Measurements from ENCODE around the gene KRT33B.

The KRT33B gene

DNA sequence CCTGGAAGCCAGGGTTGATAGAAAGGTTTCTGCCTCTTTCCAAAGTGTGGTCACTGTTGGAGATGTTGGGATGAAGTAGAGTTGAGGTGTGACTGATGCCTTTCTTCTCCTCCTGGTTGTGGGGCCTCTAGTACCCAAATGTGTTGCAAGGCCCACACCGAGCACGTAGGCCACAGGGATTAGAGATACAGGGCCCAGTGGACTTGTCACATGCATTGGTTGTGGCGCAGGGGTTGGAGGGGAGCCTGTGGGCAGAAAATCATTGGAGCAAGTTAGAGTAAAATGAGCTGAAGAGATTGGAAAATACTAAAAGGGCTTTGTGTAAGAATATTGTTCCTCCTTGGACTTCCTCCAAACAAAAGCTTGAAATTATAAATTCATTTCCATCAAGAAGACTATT is 23.6 kb downstream of the KRT33B start:
- DNase-seq, result no peak

DNA sequence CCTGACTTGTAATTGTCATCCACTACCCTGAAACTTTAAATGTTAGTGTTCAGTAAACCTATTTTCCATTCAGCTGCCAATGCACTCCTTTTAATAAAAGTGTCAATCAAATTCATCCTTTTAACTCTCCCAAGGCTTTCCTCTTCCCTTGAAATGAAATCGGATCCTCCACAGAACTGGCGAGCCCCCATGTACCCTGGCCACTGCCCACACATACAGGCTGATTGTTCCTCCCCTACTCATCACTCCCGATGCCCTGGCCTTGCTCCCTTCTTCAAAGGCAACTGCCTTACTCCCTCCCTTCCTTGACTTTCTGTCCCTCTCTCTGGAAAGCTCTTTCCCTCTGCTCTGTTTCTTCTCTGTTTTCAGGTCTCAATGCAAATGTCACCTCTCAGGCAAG is 26.6 kb downstream of the KRT33B start:
- DNase-seq, result no peak

DNA sequence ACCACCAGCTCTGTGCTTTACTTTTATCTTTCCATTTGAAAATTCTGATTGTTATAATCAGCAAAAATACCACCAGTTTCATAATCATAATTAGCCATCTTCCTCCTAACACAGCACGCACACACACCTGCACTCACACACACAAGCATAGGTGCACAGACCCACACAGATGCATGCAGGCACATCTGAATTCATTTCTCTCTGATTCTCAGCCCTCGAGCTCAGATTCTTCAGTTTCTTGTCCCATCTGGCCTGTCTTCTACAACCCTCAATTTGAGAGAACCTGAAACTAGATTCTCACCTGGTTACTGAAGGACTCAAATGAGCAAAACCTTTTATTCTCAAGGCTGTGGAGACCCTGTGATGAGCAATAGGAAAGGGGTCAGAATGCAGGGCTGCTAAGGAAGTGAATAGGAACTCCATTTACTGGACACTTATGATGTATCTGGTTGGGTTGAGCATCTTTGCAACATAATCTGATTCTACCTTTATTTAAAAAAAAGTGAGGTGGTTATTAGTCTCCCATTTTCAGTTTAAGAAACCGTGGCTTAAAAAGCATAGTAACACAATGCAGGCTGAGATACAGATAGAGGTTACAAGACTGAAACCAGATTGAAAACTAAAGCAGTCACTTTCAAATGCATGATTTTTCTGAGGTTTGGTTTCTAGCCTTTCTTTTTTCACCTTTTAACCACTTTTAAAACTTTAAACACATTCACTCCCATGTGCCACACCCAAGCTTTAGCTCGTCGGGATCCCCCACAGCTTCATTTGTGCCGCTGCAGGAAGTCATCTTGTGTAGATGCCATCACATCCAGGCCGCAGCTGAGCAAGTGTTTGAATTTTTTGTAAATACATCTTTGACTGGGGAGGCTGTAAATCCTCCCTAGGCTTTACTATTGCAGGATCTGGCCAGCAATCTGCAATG is 28.4 kb downstream of the KRT33B start:
- peak in 1 of 2 experiments; percentile 27 for DNase-seq

DNA sequence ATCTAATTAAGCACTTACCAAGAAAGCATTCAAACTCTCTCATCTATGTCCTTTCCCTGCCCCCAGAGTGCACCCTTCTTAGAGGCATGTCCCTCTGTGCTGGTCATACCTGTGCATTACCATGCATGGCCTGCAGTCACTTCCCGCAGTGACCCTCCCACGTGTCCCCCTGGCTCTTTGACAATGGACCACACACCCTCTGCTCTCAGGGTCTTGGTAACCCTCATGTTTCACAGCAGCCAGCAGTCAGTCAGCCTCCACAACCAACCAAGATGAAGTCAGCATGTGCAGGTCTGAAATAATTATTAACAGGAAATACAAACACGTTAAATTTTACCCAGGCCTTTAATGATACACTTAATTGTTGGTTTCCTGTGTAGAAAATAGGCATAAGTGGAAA is 29.1 kb downstream of the KRT33B start:
- DNase-seq, result no peak

DNA sequence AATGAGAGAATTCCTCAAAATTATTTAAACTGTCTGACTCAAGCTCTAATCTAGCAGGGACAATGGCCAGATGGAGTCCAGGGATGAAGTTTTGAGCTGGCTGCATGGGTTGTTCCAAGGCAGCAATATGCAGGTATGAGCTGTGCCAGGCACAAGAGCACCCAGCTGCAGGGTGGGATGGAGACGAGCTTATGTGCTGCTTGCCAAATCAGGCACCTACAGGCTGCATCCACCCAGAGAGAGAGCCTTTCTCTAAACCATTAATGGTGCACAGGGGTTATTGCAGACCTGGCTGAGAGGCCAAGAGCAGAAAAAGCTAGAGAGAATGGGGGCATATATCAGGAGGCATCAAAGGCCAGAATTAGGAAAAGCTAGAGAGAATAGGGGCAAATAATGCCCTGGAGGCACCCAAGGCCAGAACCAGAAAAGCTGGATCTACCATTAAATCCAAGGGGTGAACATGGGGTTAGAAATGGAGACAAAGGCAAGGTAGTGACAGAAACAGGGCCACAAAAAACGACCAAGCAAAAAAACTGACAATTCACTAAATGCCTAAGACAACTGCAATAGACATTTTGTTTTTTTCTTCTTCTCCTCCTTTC is 29.9 kb downstream of the KRT33B start:
- DNase-seq, result no peak

DNA sequence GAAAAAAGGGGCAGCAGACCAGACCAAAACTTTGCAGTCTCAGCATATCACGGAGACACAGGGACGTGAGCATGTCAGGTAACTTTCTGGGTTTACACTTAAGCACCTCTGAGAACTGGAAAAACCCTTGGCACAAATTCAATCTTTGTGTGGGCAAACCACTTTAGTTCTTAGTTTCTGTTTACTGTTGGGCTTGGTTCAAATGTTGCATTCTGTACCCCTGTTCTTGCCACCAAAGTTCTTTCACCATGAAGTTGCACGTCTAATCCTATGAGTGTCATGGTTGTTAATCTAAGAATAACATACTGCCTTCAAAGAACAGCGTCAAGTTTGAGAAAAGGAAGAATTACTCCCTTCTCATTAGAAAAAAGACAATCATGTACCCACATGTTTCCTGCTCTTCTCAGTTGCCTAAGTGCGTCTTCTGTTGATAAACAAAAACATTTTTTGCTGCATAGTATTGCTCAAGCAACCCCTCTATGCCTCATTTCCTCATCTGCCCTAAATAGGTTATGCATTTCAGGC is 30.6 kb downstream of the KRT33B start:
- peak in 1 of 2 experiments; percentile 35 for DNase-seq

DNA sequence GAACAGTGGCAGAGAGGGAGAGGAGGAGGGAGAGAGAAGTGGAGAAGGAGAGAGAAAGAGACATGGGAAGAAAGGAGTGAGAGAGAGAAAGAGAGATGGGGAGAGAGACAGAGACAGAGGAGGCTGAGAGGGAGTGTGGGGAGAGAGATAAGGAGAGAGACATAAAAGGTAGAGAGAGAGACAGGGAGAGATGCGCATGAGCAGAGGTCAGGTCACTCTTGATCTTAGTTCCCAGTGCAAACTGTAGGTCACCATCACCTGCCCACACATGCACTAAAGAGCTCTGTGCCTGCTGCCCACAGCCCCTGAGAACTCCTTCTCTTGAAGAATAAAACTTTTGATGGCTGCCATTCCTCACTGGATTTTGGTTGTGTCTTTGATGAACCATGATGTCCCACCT is 33.9 kb downstream of the KRT33B start:
- DNase-seq, result no peak

DNA sequence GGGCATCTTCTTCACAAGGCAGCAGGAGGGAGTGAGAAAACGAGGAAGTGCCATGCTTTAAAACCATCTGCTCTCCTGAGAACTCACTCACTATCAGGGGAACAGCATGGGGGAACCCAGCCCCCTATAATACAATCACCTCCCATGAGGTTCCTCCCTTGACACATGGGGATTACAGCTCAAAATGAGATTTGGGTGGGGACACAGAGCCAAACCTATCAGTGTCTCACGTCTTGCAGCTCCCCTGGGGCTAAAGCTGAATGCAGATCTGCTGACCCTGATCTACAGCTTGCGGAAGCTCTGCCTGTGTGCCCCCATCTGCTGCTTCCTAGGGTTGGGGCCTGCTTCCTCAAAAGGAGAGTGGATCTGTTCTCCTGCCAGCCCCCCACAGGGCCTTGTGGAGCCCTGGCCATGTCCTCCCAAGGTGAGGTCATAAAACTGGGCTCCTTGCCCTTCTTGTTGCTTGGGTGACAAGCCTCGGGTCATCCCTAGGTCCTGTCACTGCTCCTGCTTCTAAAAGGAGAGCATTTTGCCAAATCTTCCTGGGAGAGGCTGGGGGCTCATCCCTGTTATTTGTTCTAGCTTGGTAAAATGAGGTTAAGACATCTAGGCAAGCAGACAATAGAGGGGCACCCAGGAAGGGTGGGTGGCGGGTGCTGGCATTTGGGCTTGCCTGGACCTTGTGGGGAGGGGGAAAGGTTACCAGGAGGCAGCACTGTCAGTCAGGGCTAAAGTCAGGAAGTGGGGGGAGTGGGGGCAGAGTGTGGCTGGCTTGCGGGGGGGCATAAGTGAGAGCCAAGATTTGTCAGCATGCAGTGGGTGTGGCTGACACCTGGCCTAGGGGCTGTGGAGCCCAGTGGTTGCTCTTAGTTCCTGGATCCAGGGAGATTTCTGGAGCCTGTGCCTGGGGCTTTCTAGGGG is 35.0 kb downstream of the KRT33B start:
- DNase-seq, result no peak

DNA sequence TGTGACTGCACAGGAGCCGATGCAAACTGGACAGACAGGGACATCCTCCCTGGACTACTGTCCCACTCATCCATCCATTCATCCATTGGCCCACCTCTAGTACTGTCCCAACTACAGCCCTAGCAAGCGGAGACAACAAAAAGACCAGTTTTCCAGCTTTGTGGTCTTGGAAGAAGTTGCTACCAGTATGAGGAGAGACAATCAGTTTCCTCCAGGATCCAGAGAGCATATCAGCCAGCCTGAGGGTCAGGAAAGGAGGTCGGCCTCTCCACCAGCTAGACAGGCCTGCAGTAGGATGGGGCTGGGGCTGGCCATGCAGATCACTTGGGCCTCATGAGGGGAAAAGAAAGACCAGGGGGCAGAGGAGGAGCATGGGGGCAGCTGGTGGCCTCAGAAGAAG is 35.8 kb downstream of the KRT33B start:
- no peak for DNase-seq

DNA sequence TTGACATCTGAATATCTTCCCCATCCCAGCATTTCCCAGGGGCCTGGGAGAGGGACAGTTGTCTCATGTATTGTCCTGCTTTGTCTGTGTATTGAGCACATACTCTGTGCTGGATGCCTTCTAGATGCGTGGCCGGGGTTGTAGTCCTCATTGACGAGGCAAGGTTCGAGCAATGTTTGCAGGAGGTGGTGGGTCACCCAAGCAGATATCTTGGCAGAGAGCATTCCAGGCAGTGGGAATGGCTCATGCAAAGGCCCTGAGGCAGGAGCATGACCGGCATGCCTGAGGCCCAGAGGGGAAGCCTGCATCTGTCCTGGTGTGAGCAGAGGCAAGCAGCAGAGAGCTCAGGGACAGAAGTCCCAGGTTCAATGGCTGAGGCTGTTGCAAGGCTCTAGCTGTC is 36.5 kb downstream of the KRT33B start:
- no peak for DNase-seq

DNA sequence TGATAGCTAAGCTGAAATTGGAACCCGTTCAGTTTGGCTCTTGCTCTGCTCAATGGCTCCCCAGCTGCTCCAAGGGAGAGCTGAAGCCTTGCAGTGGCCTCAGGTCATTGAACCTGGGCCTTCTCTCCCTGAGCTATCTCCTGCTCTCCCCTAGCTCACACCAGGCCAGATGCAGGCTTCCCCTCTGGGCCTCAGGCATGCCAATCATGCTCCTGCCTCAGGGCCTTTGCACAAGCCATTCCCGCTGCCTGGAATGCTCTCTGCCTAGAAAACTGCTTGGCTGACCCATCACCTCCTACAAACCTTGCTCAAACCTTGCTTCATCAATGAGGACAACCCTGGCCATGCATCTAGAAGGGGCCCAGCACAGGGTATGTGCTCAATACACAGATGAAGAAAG is 37.4 kb downstream of the KRT33B start:
- DNase-seq, result no peak

DNA sequence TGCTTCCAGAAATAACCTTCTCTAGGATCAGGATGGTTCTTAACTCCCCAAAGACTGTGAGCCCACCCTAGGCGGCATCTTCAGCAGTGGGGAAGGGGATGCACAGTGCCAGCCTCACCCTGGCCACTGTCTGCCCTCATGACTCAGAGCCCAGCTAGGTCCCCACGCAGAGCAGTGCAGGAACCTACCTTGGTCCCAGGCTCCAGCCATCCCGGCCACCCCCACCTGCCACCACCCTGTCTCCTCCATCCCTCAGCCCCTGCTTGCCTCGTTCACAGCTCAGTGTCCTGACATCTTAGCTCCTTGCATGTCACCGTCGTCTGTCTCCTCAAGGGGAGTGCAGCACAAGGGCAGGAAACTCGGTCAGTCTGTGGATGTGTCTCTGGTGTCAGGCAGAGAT is 38.0 kb downstream of the KRT33B start:
- DNase-seq, result no peak

DNA sequence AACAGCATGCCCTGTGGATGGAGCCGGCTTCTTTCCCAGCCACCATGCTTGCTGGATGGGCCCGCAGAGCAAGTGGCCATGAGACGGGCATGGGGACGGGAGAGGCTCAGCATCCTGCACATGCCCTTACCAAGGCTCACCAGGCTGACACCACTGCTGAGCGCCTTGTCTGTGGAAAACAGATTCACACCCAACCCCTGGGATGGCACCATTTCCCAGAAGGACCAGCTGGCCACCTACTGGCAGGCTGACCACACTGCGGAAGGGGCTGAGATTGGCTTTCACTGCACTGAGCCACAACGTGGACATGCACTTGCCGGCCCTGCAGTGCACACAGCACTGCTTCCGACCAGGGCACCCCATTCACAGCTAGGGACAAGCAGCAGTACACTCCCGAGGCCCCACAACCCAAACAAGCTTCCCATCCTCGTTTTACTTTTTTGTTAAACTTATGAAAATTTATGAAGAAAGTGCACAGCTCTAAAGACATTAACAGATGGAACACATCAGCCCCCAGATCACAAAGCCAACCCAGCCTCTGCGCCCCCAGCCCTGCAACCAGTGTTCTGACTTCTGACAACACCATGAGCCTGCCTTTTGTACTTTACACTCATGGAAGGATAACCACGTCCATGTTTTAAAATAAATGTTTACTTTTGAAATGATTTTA is 40.2 kb downstream of the KRT33B start:
- no peak for DNase-seq

DNA sequence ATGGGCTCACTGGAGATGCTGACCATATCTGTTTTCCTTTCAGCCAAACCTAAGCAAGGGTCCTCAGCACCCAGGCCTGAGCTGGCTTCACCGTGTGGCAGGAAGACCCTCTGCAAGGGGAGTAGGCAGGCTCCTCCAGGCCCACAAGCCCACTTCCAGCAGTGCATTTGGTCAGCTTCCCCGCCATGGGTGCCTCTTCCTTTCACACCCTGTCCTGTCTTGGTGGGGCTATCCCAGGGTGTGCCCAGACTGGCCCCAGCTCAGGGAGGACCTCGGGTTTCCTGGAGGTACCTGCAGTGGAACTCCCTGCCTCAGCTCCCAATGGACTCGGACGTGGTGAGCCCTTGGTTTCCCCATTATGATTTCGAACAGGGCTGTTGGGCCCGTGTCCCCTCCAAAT is 41.4 kb downstream of the KRT33B start:
- DNase-seq, result no peak

DNA sequence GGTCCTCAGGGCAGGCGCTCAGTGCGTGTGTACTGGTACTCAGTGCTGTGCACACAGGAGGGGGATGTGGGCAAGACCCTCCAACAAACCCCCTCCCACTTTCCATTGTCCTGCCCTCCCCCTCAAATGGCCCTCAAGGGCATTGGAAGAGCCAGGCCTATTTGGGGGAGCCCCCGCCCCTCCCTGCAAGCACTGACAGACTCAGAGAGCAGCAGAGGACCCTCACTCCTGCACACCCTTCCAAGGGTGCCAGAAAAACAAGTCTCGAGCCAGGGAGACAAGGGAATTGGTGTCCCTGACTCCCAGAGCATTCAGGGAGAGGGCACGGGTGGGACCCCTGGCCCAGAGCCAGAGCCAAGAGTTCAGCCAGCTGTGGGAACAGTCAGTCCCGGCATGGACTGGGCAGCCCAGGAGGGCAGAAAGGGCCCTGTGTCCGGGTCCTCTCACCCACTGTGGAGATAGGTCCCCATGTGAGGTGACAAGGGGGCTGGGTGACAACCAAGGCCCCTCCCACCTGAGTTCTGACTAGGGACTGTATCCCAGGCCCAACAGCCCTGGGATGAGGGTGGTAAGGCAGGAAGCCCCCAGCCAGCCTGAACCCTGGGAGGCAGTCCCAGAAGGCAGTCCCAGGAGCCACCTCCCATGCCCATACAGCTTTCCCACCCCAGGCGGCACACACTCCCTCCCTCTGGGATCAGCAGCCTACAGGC is 42.0 kb downstream of the KRT33B start:
- no peak for DNase-seq

DNA sequence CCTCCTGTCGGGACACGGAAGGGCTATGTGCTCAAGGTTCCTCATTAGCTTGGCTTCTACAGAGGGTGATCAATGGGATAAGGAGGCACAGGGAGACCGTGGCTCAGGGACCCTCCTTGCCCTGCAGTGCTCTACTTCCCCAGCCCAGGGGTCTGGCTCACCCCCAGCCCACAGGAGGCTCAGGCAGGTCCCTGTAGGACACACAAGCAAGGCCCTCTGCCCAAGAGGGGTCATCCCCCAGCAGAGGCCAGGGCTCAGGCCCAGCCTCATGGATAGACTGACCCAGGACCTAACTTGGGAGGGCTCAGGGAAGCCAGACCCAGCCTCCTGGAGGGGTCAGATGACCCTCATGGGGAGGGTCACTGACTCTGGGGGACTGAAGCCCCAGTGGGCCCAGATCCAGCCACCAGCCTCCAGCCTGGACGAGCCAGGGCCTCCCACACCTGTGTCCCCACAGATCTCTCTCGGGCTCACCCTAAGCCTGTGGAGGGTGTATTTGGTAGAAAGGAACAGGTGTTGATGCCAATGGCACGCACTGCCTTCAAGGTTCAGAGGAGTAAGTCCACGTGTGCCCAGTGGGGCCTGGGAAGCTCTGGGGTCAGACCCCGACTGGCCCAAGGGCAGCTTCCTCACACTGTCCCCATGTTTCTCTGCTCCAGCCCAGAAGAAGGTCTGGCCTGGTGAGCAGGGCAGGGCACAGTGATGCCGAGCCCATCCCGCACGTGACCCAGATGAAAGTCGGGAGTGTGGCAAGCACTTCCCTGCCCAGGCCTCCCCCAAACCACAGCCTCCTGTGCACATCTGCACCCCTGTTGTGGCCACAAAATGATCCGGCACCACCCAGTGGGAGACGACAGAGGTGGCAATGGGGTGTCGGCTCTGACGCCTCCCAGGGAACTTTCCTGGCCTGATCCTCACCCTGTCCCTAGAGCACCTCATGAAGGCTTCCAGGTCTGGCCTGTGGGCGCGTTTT is 43.2 kb downstream of the KRT33B start:
- no peak for DNase-seq

DNA sequence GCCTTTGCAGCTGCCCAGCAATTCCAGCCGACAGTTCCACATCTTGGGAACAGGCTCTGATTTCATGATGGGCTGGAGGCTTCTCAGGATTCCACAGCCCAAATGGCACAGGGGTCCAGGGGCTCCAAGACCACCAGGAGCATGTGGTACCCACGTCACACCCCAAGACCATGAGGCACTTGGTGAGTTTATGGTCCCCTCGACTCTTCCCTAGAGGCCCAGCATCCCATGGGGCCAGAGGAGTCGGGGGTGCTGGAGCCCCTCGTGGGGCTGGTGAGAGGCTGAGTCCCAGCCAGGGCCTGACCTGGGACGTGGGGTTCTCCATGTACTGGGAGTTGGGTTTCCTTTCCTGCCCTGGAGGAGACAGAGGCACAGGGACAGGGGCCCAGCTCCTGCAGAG is 44.0 kb downstream of the KRT33B start:
- DNase-seq, result no peak

DNA sequence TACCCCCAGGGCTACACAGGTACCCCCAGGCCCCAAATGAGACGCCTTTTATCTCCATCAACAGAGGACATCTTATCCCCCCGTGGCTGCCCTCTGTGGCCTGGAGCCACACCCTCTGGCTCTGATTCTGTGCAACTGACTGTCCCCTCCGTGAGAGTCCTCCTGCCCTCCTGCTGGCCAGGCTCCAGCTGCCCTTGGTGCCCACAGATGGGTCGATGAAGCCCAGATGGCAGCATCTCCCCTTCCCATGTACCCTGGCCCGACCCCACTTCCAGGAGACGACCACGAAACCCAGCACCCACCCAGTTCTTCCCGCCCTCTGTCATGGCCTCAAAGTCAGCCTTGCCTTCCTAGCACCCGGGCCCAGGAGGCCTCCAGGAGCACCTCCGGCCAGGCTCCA is 44.5 kb downstream of the KRT33B start:
- no peak for DNase-seq

DNA sequence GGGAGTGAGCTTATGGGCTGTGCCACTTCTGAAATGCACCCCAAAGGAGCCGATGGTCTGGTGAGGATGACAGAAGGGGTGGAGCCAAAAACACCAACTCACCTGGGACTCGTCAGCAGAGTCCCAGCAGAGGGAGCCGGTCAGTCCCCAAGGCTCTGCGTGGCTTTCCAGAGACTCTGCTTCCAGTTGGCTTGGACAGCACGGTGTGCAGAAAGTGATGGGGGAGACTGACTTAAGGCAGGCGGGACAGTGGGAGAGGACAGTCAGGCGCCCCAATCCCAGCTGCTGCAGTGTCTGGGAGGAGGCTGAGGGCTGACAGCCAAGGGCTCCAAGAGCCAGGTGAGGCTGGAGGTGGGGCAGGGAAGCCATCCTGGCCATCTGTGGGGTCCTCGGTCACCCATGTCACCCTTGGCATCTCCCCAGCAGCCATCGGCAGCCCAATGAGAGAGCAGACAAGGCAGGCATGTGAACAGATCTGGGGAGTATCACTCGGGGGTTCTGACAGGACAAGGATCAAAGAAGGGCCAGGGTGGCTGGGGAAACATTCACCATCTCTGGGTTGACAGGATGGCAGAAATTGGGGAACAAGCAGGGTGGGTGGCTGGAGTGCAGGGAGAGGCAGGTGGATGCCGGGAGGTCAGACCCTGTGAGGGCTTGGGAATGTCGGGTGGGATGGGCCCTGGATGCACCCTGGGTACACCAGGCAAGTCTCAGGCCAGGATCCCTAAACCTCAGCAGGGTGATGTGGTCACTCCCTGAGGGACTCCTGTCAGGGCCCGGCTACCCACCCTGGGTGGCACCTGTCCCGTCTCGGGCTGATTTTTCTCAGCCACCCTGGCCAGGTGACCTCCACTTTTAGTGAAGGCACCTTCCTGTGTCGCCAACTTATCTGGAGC is 45.2 kb downstream of the KRT33B start:
- DNase-seq, result no peak
